Brain pericyte (primary cell): ENCODE results near the gene CHRNA7.

Experiments
- DNase-seq: peaks from one replicate; pipeline ENCODE4 v3.0.0-alpha.2; 2012; ENCODE audit warnings: low read depth, low spot score

Gene CHRNA7

GRCh38 chr15:32089851-32090359, 59.6 kb downstream of the CHRNA7 start:
- no peak for DNase-seq

GRCh38 chr15:32091505-32092380, 61.4 kb downstream of the CHRNA7 start:
- DNase-seq: no peak

- DNase-seq: no peak
Measured at GRCh38 chr15:32096213-32096612, 65.9 kb downstream of the CHRNA7 start.

GRCh38 chr15:32096916-32097617, 66.8 kb downstream of the CHRNA7 start:
- no peak for DNase-seq

GRCh38 chr15:32098033-32098432, 67.7 kb downstream of the CHRNA7 start:
- no peak for DNase-seq

- no peak for DNase-seq
Measured at GRCh38 chr15:32099097-32099785, 68.9 kb downstream of the CHRNA7 start.

GRCh38 chr15:32099956-32100684, 69.8 kb downstream of the CHRNA7 start:
- DNase-seq: no peak

- DNase-seq: no peak
Measured at GRCh38 chr15:32104061-32104995, 74.0 kb downstream of the CHRNA7 start.

- DNase-seq: no peak
Measured at GRCh38 chr15:32105258-32106241, 75.2 kb downstream of the CHRNA7 start.

- no peak for DNase-seq
Measured at GRCh38 chr15:32106401-32107381, 76.4 kb downstream of the CHRNA7 start.

GRCh38 chr15:32107477-32108080, 77.3 kb downstream of the CHRNA7 start:
- no peak for DNase-seq

- no peak for DNase-seq
Measured at GRCh38 chr15:32108661-32109060, 78.3 kb downstream of the CHRNA7 start.

- no peak for DNase-seq
Measured at GRCh38 chr15:32112101-32112500, 81.8 kb downstream of the CHRNA7 start.

GRCh38 chr15:32113224-32113623, 82.9 kb downstream of the CHRNA7 start:
- DNase-seq: no peak

- DNase-seq: no peak
Measured at GRCh38 chr15:32117122-32117521, 86.8 kb downstream of the CHRNA7 start.

- DNase-seq: no peak
Measured at GRCh38 chr15:32119286-32119685, 89.0 kb downstream of the CHRNA7 start.

- DNase-seq: no peak
Measured at GRCh38 chr15:32119694-32120330, 89.5 kb downstream of the CHRNA7 start.
